ENCODE results near the gene COPS6.

The COPS6 gene

GRCh38 chr7:100088621-100089457, at the start of gene COPS6:
TSS of gene COPS6 (plus strand) at chr7:100088969. CDS start at chr7:100088991, 22 bp downstream.
- peak; percentile 75 to 90 for DNase-seq

GRCh38 chr7:100040575-100040974, 48.2 kb upstream of the COPS6 start:
- DNase-seq, result no peak

GRCh38 chr7:100044718-100045117, 44.1 kb upstream of the COPS6 start:
- DNase-seq, result no peak

- DNase-seq, result no peak
Measured at GRCh38 chr7:100048680-100049079, 40.1 kb upstream of the COPS6 start.

GRCh38 chr7:100049441-100050291, 39.1 kb upstream of the COPS6 start, which contains the start of gene ZSCAN21:
TSS of gene ZSCAN21 (plus strand) at chr7:100049774. CDS start at chr7:100057007, 7,233 bp downstream.
- DNase-seq, result peak; percentile 80 to 85

GRCh38 chr7:100051611-100052010, 37.2 kb upstream of the COPS6 start:
- DNase-seq, result no peak

GRCh38 chr7:100053215-100053614, 35.6 kb upstream of the COPS6 start:
- DNase-seq, result peak; percentile 4 to 58

GRCh38 chr7:100057006-100057405, 31.8 kb upstream of the COPS6 start:
- DNase-seq, result no peak

GRCh38 chr7:100059251-100059739, 29.5 kb upstream of the COPS6 start:
- DNase-seq, result no peak

GRCh38 chr7:100061518-100062193, 27.1 kb upstream of the COPS6 start:
- DNase-seq, result no peak

- DNase-seq, result no peak
Measured at GRCh38 chr7:100063376-100063775, 25.4 kb upstream of the COPS6 start.

- DNase-seq, result no peak
Measured at GRCh38 chr7:100064162-100064561, 24.6 kb upstream of the COPS6 start.

- no peak for DNase-seq
Measured at GRCh38 chr7:100065452-100066186, 23.1 kb upstream of the COPS6 start.

- no peak for DNase-seq
Measured at GRCh38 chr7:100066953-100067352, 21.8 kb upstream of the COPS6 start.

- DNase-seq, result no peak
Measured at GRCh38 chr7:100069991-100070390, 18.8 kb upstream of the COPS6 start.

- no peak for DNase-seq
Measured at GRCh38 chr7:100071018-100071723, 17.6 kb upstream of the COPS6 start.

- no peak for DNase-seq
Measured at GRCh38 chr7:100072462-100072861, 16.3 kb upstream of the COPS6 start.

GRCh38 chr7:100074841-100075240, 13.9 kb upstream of the COPS6 start:
- no peak for DNase-seq

- no peak for DNase-seq
Measured at GRCh38 chr7:100075418-100075817, 13.4 kb upstream of the COPS6 start.

- no peak for DNase-seq
Measured at GRCh38 chr7:100077205-100077604, 11.6 kb upstream of the COPS6 start.

- DNase-seq, result no peak
Measured at GRCh38 chr7:100079024-100079560, 9.7 kb upstream of the COPS6 start.

Measured in CD4-positive, alpha-beta T cell treated with Interferon alpha-2 for 1 hour (primary cell).